Measurements from ENCODE around the gene OR2G6.
"Not testable (repeated sequence)": the region's sequence is repeated elsewhere in the genome, so short reads cannot be mapped to it uniquely, and the experiment has no call there.

The OR2G6 gene

GRCh38 chr1:248507773-248508172, at the start of gene OR2G6:
Gene OR2G6, plus strand, starts transcription at chr1:248508073. Its CDS starts 13,574 bp downstream, at chr1:248521647.
- DNase-seq (ENCODE audit: low read depth), result not testable (repeated sequence)

GRCh38 chr1:248459117-248459516, 48.8 kb upstream of the OR2G6 start:
- not testable (repeated sequence) for DNase-seq (ENCODE audit: low read depth)

GRCh38 chr1:248471154-248471553, 36.7 kb upstream of the OR2G6 start:
- DNase-seq (ENCODE audit: low read depth), result no peak

DNA sequence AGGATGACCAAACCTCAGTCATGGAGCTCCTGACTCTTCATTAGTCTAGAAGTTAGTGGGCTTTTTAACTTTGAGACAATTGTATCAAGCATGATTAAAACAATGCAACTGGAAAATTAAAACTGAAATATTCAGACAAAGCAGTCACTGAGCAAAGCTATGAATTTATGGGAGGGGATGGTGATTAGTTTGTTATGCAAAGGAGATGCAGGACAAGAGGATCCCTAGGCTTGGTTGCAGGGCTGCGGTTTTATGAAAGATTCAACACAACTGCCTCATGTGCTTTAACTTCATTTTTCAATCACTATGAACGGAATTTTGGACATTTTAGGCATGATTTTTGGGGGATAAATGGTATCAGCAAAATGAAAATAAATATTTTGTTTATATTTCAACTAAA, 35.8 kb upstream of the OR2G6 start:
- not testable (repeated sequence) for DNase-seq (ENCODE audit: low read depth)

DNA sequence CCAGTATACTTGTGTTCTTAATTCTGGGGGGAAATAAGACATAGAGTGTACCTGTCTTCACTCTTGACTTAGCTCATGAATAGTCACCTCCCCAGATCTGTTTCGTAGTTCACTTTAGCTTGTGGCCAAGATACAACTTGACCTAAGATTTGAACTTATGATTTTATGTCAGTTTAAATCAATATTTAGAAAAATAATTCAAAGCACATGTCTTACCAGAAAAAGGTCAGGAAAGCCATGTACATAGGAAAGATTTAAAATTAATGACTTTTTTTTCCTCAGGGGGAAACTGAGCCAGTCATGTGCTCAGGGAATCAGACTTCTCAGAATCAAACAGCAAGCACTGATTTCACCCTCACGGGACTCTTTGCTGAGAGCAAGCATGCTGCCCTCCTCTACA, 34.8 kb upstream of the OR2G6 start, which contains the start of gene OR2T3:
Gene OR2T3 (plus strand): TSS at position 301 of the 400 bp plus-strand sequence. CDS start 0 bp downstream, at position 301.
- not testable (repeated sequence) for DNase-seq (ENCODE audit: low read depth)

DNA sequence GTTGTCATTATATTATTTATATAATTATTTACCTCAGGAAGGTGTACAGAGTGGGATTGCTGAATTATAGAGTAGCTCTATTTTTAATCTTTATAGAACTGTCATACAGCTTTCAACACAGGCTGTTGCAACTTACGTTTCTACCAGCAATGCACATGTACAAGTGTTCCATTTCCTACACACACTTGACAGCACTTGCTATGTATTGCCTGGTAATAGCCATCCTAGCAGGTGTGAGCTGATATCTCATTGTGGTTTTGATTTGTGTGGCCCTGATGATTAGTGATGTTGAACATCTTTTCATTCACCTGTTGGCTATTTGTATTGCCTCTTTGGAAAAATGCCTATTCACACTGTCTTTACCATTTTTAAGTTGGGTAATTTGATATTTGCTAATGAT, 32.2 kb upstream of the OR2G6 start:
- DNase-seq (ENCODE audit: low read depth), result not testable (repeated sequence)

GRCh38 chr1:248481686-248482579, 25.9 kb upstream of the OR2G6 start:
- not testable (repeated sequence) for DNase-seq (ENCODE audit: low read depth)

DNA sequence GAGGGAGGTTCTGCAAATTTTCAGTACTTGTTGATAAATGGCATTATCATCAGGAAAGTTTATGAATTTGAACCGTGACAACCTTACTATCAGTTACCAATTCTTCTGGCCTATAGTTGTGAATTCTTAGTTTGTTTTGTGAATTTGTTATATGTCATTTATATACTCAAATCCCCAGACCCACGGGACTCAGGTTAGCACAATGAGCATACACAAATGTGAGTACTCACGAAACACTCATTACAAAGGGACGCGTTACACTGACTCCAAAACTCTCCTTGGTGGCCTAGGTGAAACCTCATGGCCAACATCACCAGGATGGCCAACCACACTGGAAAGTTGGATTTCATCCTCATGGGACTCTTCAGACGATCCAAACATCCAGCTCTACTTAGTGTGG, 19.6 kb upstream of the OR2G6 start, which contains the start of gene OR2T5:
Gene OR2T5 (plus strand): TSS at position 301 of the 400 bp plus-strand sequence. CDS start 0 bp downstream, at position 301.
- DNase-seq (ENCODE audit: low read depth), result not testable (repeated sequence)

- DNase-seq (ENCODE audit: low read depth), result not testable (repeated sequence)
Measured at GRCh38 chr1:248496661-248497060, 11.2 kb upstream of the OR2G6 start.

DNA sequence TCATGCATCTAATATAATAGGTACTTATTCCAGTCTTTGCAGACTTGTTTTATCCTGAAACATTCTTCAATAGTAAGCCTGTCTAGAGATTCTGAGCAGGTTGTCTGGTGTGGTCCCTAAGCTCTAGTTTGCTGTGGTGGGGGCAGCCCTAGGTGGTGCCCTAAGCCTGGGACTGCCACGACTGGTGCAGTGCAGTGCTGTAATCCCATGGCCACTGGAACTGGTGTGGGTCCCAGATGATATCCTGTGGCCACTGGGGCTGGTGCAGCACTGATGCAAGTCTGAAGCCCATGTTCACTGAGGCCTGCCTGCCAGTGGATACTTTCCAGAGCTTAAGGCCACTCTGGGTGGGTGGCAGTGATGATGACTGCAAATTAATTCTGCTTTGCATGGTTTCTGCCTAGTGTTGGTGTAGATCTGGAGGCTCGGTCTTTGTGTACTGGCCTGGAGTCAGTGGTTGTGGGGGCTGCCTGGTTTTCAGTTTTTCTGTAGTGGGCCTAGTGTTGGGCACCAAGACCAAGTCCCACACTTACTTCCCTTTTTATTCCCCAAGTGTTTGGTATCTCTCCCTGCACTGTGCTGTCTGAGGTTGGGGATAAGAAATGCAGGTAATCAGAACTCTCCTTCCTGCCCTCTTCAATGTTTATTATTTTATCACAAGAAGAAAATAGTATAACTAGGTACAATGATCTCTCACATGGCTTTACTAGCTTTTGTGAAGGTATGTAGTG, 7.4 kb upstream of the OR2G6 start:
- not testable (repeated sequence) for DNase-seq (ENCODE audit: low read depth)

DNA sequence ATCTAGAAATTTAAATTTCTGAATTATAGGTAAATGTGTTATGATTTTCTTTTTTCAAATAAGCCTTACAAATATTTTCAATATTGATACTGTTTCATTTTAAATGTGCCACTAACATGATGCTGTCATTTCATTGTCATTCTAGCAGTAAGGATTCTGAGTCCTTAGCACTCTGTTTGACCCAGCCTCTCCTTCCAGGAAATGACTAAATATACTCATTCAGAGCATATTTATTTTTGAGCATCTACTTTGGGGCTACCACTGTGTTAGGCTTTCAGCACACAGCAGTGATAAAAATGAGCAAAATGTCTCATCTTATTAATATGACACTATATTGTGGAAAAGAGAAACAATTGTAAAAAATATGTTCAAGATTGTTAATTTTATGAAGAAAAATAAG, 2.3 kb downstream of the OR2G6 start:
- not testable (repeated sequence) for DNase-seq (ENCODE audit: low read depth)

- DNase-seq (ENCODE audit: low read depth), result no peak
Measured at GRCh38 chr1:248521856-248522255, 14.0 kb downstream of the OR2G6 start.

- not testable (repeated sequence) for DNase-seq (ENCODE audit: low read depth)
Measured at GRCh38 chr1:248537449-248537848, 29.6 kb downstream of the OR2G6 start.

DNA sequence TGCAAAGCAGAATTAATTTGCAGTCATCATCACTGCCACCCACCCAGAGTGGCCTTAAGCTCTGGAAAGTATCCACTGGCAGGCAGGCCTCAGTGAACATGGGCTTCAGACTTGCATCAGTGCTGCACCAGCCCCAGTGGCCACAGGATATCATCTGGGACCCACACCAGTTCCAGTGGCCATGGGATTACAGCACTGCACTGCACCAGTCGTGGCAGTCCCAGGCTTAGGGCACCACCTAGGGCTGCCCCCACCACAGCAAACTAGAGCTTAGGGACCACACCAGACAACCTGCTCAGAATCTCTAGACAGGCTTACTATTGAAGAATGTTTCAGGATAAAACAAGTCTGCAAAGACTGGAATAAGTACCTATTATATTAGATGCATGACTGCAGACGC, 39.5 kb downstream of the OR2G6 start:
- not testable (repeated sequence) for DNase-seq (ENCODE audit: low read depth)

GRCh38 chr1:248551027-248551426, 43.2 kb downstream of the OR2G6 start:
- DNase-seq (ENCODE audit: low read depth), result not testable (repeated sequence)

DNA sequence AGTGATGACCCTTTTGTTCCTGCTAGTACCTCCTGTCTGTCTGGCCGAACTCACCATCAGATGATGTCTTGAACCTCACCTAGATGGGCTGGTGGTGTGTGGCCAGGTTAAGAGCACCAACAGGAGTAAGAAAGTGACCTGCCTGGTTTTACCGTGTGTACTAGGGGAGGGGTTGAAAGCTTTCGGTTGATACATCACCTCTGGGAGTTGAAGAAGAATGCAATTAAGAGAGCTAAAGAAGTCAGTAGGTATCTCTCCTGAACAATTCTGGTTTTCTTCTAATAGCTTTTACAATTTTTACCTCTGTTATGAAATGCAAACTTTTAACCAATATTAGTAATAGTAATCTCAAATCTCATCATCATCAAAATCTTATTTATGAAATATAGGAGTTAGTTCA, 54.8 kb downstream of the OR2G6 start, which contains the start of gene OR2T29:
Gene OR2T29 (minus strand): TSS at position 101 of the 400 bp plus-strand sequence. CDS start 3,281 bp downstream, outside the sequence.
- not testable (repeated sequence) for DNase-seq (ENCODE audit: low read depth)

- not testable (repeated sequence) for DNase-seq (ENCODE audit: low read depth)
Measured at GRCh38 chr1:248565530-248566373, 57.9 kb downstream of the OR2G6 start.

- DNase-seq (ENCODE audit: low read depth), result not testable (repeated sequence)
Measured at GRCh38 chr1:248569049-248569448, 61.2 kb downstream of the OR2G6 start.

DNA sequence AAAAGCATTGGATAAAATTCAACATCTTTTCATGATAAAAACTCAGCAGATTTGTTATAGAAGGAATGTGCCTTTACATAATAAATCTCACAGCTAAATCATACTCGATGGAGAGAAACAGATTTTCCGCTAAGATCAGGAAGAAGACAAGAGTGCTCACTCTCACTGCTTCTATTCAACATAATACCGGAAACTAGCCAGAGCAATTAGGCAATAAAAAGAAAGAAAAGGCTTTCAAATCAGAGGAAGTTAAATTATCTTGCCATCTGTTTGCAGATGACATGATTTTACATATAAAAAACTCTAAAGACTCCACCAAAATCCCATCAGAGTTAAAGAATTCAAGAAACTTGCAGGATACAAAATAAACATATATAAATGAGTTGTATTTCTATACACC, 62.9 kb downstream of the OR2G6 start:
- DNase-seq (ENCODE audit: low read depth), result not testable (repeated sequence)

DNA sequence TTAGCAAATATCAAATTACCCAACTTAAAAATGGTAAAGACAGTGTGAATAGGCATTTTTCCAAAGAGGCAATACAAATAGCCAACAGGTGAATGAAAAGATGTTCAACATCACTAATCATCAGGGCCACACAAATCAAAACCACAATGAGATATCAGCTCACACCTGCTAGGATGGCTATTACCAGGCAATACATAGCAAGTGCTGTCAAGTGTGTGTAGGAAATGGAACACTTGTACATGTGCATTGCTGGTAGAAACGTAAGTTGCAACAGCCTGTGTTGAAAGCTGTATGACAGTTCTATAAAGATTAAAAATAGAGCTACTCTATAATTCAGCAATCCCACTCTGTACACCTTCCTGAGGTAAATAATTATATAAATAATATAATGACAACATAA, 64.2 kb downstream of the OR2G6 start:
- not testable (repeated sequence) for DNase-seq (ENCODE audit: low read depth)

DNA sequence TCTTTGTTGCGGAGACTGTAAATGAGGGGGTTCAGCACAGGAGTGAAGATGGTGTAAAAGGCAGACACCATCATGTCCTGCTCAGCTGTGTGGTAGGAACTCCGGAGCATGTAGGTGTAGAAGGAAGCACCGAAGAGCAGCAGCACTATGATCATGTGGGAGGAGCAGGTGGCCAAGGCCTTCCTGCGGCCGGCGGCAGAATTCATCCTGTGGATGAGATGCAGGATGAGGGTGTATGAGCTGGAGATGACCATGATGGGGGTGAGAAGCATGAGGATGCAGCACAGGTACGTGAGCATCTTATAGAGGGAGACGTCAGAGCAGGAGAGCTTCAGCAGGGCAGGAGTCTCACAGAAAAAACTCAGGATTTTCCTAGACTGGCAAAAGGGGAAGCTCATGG, 66.0 kb downstream of the OR2G6 start:
- not testable (repeated sequence) for DNase-seq (ENCODE audit: low read depth)
